ENCODE results near the gene TPRKB.
A peak's percentile ranks its signal among the peaks of the same experiment; 100 is the strongest.
"Not testable (repeated sequence)": the region's sequence is repeated elsewhere in the genome, so short reads cannot be mapped to it uniquely, and the experiment has no call there.

The TPRKB gene

GRCh38 chr2:73730810-73731209 lies 6.3 kb downstream of the TPRKB start:
- no peak overlapping the region for H3K9ac ChIP-seq (ENCODE audit: low read length)
- no peaks in the 10 kb centered on the region for H3K4me1 ChIP-seq (ENCODE audit: control insufficient read depth, insufficient read depth, low read length)
- H3K36me3 ChIP-seq (ENCODE audit: control insufficient read depth, insufficient read depth, low read length), result no peaks in the 10 kb centered on the region
- no peak overlapping the region for H3K4me3 ChIP-seq (ENCODE audit: low read length)
- H3K27me3 ChIP-seq (ENCODE audit: control insufficient read depth, insufficient read depth, low read length), result no peaks in the 10 kb centered on the region
- no peaks in the 10 kb centered on the region for H3K9me3 ChIP-seq (ENCODE audit: control insufficient read depth, low read length)

- no peaks in the 10 kb centered on the region for H3K9me3 ChIP-seq (ENCODE audit: control insufficient read depth, low read length)
- H3K4me1 ChIP-seq (ENCODE audit: control insufficient read depth, insufficient read depth, low read length), result no peaks in the 10 kb centered on the region
- no peaks in the 10 kb centered on the region for H3K36me3 ChIP-seq (ENCODE audit: control insufficient read depth, insufficient read depth, low read length)
- no peak overlapping the region for H3K4me3 ChIP-seq (ENCODE audit: low read length)
- no peaks in the 10 kb centered on the region for H3K27me3 ChIP-seq (ENCODE audit: control insufficient read depth, insufficient read depth, low read length)
- no peak overlapping the region for H3K9ac ChIP-seq (ENCODE audit: low read length)
These were observed 8.4 kb downstream of the TPRKB start for GRCh38 chr2:73728711-73729110.

GRCh38 chr2:73728043-73728442 lies 9.1 kb downstream of the TPRKB start:
- Histone ChIP-seq H3K4me3 (ENCODE audit: low read length) (no peak overlapping the region), H3K9me3 (ENCODE audit: control insufficient read depth, low read length) (no peaks in the 10 kb centered on the region), H3K4me1 (ENCODE audit: control insufficient read depth, insufficient read depth, low read length) (no peaks in the 10 kb centered on the region), H3K36me3 (ENCODE audit: control insufficient read depth, insufficient read depth, low read length) (no peaks in the 10 kb centered on the region), H3K27me3 (ENCODE audit: control insufficient read depth, insufficient read depth, low read length) (no peaks in the 10 kb centered on the region), H3K9ac (ENCODE audit: low read length) (no peak overlapping the region)

- H3K27me3 ChIP-seq (ENCODE audit: control insufficient read depth, insufficient read depth, low read length); H3K4me3 ChIP-seq (ENCODE audit: low read length); H3K9ac ChIP-seq (ENCODE audit: low read length); H3K9me3 ChIP-seq (ENCODE audit: control insufficient read depth, low read length); H3K4me1 ChIP-seq (ENCODE audit: control insufficient read depth, insufficient read depth, low read length); H3K36me3 ChIP-seq (ENCODE audit: control insufficient read depth, insufficient read depth, low read length): not testable (repeated sequence)
These were observed 10.5 kb downstream of the TPRKB start for GRCh38 chr2:73726657-73727056.

GRCh38 chr2:73718851-73719621 lies 18.1 kb downstream of the TPRKB start:
- Histone ChIP-seq H3K4me3 (ENCODE audit: low read length) (no peak overlapping the region), H3K27me3 (ENCODE audit: control insufficient read depth, insufficient read depth, low read length) (no peaks in the 10 kb centered on the region), H3K9ac (ENCODE audit: low read length) (no peak overlapping the region), H3K36me3 (ENCODE audit: control insufficient read depth, insufficient read depth, low read length) (no peaks in the 10 kb centered on the region), H3K9me3 (ENCODE audit: control insufficient read depth, low read length) (no peaks in the 10 kb centered on the region), H3K4me1 (ENCODE audit: control insufficient read depth, insufficient read depth, low read length) (peaks cover 7% of the 10 kb centered on the region)

GRCh38 chr2:73718421-73718820 lies 18.7 kb downstream of the TPRKB start:
- H3K9ac ChIP-seq (ENCODE audit: low read length), result no peak overlapping the region
- H3K36me3 ChIP-seq (ENCODE audit: control insufficient read depth, insufficient read depth, low read length), result no peaks in the 10 kb centered on the region
- H3K4me1 ChIP-seq (ENCODE audit: control insufficient read depth, insufficient read depth, low read length), result peaks cover 7% of the 10 kb centered on the region
- no peak overlapping the region for H3K4me3 ChIP-seq (ENCODE audit: low read length)
- H3K9me3 ChIP-seq (ENCODE audit: control insufficient read depth, low read length), result no peaks in the 10 kb centered on the region
- no peaks in the 10 kb centered on the region for H3K27me3 ChIP-seq (ENCODE audit: control insufficient read depth, insufficient read depth, low read length)

- H3K4me3 ChIP-seq (ENCODE audit: low read length); H3K4me1 ChIP-seq (ENCODE audit: control insufficient read depth, insufficient read depth, low read length); H3K9ac ChIP-seq (ENCODE audit: low read length); H3K9me3 ChIP-seq (ENCODE audit: control insufficient read depth, low read length); H3K36me3 ChIP-seq (ENCODE audit: control insufficient read depth, insufficient read depth, low read length); H3K27me3 ChIP-seq (ENCODE audit: control insufficient read depth, insufficient read depth, low read length): not testable (repeated sequence)
These were observed 19.4 kb downstream of the TPRKB start for GRCh38 chr2:73717695-73718094.

- Histone ChIP-seq H3K9me3 (ENCODE audit: control insufficient read depth, low read length) (no peaks in the 10 kb centered on the region), H3K27me3 (ENCODE audit: control insufficient read depth, insufficient read depth, low read length) (no peaks in the 10 kb centered on the region), H3K4me1 (ENCODE audit: control insufficient read depth, insufficient read depth, low read length) (peaks cover 7% of the 10 kb centered on the region), H3K9ac (ENCODE audit: low read length) (no peak overlapping the region), H3K4me3 (ENCODE audit: low read length) (no peak overlapping the region), H3K36me3 (ENCODE audit: control insufficient read depth, insufficient read depth, low read length) (no peaks in the 10 kb centered on the region)
These were observed 19.9 kb downstream of the TPRKB start for GRCh38 chr2:73717251-73717606.

GRCh38 chr2:73716543-73717250 lies 20.4 kb downstream of the TPRKB start:
- no peaks in the 10 kb centered on the region for H3K36me3 ChIP-seq (ENCODE audit: control insufficient read depth, insufficient read depth, low read length)
- no peaks in the 10 kb centered on the region for H3K27me3 ChIP-seq (ENCODE audit: control insufficient read depth, insufficient read depth, low read length)
- H3K4me3 ChIP-seq (ENCODE audit: low read length), result no peak overlapping the region
- H3K4me1 ChIP-seq (ENCODE audit: control insufficient read depth, insufficient read depth, low read length), result peaks cover 7% of the 10 kb centered on the region
- peak overlapping the region; percentile 32 for H3K9ac ChIP-seq (ENCODE audit: low read length)
- no peaks in the 10 kb centered on the region for H3K9me3 ChIP-seq (ENCODE audit: control insufficient read depth, low read length)

- Histone ChIP-seq H3K9me3 (ENCODE audit: control insufficient read depth, low read length) (no peaks in the 10 kb centered on the region), H3K9ac (ENCODE audit: low read length) (no peak overlapping the region), H3K36me3 (ENCODE audit: control insufficient read depth, insufficient read depth, low read length) (no peaks in the 10 kb centered on the region), H3K4me3 (ENCODE audit: low read length) (no peak overlapping the region), H3K4me1 (ENCODE audit: control insufficient read depth, insufficient read depth, low read length) (peaks cover 7% of the 10 kb centered on the region), H3K27me3 (ENCODE audit: control insufficient read depth, insufficient read depth, low read length) (no peaks in the 10 kb centered on the region)
These were observed 23.1 kb downstream of the TPRKB start for GRCh38 chr2:73714091-73714490.

GRCh38 chr2:73708527-73708926 lies 28.6 kb downstream of the TPRKB start:
- H3K9ac ChIP-seq (ENCODE audit: low read length), result no peak overlapping the region
- H3K4me1 ChIP-seq (ENCODE audit: control insufficient read depth, insufficient read depth, low read length), result no peaks in the 10 kb centered on the region
- H3K27me3 ChIP-seq (ENCODE audit: control insufficient read depth, insufficient read depth, low read length), result no peaks in the 10 kb centered on the region
- H3K4me3 ChIP-seq (ENCODE audit: low read length), result no peak overlapping the region
- H3K36me3 ChIP-seq (ENCODE audit: control insufficient read depth, insufficient read depth, low read length), result no peaks in the 10 kb centered on the region
- no peaks in the 10 kb centered on the region for H3K9me3 ChIP-seq (ENCODE audit: control insufficient read depth, low read length)

GRCh38 chr2:73707636-73708035 lies 29.5 kb downstream of the TPRKB start:
- no peak overlapping the region for H3K4me3 ChIP-seq (ENCODE audit: low read length)
- no peaks in the 10 kb centered on the region for H3K27me3 ChIP-seq (ENCODE audit: control insufficient read depth, insufficient read depth, low read length)
- no peak overlapping the region for H3K9ac ChIP-seq (ENCODE audit: low read length)
- no peaks in the 10 kb centered on the region for H3K9me3 ChIP-seq (ENCODE audit: control insufficient read depth, low read length)
- H3K4me1 ChIP-seq (ENCODE audit: control insufficient read depth, insufficient read depth, low read length), result peaks cover under 1% of the 10 kb centered on the region
- H3K36me3 ChIP-seq (ENCODE audit: control insufficient read depth, insufficient read depth, low read length), result no peaks in the 10 kb centered on the region
